GM19193 (cell line): ENCODE measurements around the gene AMIGO3.

ENCODE experiments used
- POLR2A ChIP-seq: IDR thresholded peaks from 4 replicates; pipeline ENCODE4 v1.6.1; 2011; ENCODE audit not compliant: insufficient read depth, insufficient read length; ENCODE audit errors: extremely low read depth

AMIGO3 gene

DNA sequence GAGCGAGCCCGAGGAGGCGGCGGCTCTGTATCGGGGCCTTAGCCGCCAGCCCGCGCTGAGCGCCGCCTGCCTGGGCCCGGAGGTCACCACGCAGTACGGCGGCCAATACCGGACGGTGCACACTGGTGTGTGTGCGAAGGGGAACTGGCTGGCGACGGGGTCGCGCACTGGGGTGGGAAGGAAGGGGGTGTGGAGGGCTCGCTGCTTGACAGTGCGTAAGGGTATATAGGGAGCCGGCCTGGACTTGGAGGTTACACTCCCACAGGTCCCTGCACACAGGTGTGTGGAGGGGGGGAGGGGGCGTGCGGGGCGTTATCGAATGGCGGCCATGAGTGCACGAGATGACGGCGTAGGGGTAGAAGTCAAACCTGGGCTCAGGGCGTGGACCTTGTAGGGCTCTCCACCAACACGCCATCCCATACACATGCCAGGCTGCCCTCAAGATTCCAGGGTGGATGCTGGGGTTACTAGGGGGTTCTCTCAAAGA, 44.9 kb downstream of the AMIGO3 start:
- no peak for TF ChIP-seq POLR2A

- peak; percentile 85 for TF ChIP-seq POLR2A
Observed at GRCh38 chr3:49673715-49674496, 45.6 kb downstream of the AMIGO3 start, which contains the start of gene APEH. TSS of gene APEH (plus strand) at chr3:49674351. CDS start at chr3:49674402, 51 bp downstream.

DNA sequence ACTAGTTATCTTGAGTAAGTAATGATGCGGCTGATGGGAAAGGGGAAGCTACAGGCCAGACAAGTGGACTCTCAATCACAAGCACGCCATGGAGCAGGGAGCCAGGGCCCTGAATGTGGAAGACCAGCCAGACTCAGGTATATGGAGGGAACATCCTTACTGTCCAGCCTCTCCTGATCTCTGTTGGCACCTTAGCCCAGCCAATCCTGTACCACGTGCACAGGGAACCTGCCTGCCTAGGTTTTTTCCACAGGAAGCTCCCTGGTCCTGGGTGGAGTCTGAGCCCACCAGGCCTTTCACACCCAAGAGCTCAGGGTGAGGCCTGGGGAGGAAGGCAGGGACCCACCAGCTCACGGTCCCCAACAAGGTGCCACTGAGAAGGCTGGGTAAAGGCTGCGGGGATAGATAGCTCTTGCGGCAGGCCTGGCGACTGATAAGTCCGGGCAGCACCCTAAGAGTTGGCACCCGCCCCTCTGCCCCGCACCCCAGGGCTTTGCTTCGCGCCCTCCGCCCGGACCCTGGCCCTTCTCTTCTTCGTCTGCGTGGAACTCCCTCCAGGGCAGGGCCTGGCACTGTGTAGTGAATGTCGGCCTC, 46.3 kb downstream of the AMIGO3 start:
- no peak for TF ChIP-seq POLR2A

- no peak for TF ChIP-seq POLR2A
Observed at GRCh38 chr3:49671291-49672288, 47.9 kb downstream of the AMIGO3 start.

DNA sequence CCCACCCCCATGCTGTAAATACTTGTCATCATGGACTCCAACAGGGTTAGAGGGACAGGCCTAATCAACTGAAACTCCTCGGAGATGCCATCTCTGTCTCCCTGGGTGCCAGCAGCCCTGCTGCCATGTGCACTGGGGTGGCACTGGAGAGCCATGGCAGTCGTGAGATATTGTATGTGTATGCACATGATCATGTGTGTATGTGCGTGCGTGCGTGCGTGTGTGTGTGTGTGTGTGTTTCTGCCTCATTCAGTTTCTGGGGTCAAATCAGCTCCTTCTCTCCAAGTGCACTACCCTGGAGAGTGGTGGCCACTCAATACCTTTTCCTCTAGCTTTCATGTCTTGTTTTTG, 48.6 kb downstream of the AMIGO3 start:
- no peak for TF ChIP-seq POLR2A

DNA sequence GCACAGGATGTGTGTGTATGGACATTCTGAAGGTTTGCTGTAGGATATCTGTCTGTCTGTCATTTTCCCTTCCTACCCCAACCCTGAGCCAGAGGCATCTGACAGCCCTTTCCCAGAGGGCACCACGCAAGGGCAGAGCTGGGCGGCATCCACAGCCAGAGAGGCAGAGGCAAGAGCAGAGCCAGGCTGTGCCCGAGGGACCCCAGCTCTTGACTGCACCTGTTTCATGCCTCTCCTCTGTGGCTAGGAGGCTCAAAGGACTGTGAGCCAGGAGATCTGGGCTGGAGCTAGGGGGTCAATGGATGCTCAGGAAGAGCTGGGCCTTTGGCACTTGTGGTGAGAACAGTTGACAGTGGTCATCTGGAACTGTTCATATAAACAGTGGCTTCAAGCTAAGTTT, 50.1 kb downstream of the AMIGO3 start:
- TF ChIP-seq POLR2A: no peak

DNA sequence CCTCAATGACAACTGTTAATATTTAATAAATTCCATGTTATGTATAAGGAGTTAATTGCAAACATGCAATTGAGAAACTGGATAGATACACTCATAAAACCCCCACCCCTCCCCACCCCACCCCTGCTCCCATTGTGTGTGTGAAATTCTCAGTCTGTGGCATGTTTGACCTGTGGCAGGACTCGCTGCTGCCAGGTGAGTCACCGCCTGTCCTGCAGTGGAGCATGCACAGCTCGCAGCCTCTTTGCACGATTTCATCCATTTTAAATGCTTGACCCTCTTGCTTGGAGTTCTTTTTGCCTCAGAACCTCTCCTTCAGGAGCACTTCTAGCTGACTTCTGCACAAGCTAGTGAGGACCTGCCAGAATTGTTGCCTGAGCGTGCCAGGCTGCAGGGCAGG, 50.6 kb downstream of the AMIGO3 start:
- TF ChIP-seq POLR2A: no peak

DNA sequence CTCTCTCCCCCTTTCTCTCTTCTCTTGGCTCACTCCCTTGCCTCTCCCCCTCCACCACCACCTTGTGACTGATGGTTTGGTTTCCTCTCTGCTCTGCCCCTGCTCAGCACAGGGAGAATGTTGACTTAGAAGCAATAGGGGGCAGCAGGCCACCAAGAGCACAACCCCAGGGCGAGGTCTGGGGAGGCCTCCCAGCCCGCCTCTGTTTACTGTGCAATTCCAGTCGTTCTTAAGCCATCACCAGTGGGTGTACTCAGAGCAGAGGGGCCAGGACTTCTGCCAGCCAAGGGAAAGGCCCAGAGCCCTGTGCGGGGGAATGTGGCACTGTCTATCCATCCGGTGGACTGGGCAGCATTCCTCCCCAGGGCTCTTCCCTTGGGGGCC, 51.1 kb downstream of the AMIGO3 start:
- TF ChIP-seq POLR2A: no peak

DNA sequence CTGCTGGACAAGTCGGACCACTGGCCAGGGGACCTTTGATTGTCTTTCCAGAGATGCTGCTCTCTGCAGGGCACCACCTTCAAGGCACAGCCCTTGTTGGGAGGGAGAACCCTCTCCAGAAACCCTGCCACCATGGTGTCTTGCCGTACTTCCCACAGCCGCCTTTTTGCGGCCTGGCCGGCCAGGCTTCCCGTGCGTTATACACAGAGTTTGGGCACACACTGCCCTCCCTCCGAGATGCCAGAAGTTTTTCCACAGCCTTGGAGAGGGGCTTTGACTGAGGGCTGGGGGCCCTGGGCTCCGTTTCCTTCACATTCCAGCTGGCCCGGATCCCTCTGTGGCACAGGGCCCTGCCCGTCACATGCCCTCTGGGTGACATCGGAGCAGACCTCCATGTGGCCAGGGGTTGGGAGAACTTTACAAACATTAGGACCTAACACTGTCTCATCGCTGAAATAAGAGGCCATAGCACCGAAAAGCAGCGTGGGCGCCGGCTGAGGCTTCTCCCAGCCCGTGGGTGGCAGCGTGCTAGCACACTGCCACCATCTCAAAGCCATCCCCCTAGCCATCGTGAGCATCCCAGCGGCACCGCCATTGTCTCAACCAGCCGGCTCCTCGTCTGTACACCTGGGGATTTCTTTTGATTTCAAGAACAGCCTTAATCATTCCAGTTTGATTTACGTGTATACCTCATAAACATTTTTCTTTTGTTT, 51.6 kb downstream of the AMIGO3 start:
- TF ChIP-seq POLR2A: no peak
